ENCODE data around the gene SPINDOC.
A peak's percentile ranks its signal among the peaks of the same experiment; 100 is the strongest.

Gene SPINDOC

DNA sequence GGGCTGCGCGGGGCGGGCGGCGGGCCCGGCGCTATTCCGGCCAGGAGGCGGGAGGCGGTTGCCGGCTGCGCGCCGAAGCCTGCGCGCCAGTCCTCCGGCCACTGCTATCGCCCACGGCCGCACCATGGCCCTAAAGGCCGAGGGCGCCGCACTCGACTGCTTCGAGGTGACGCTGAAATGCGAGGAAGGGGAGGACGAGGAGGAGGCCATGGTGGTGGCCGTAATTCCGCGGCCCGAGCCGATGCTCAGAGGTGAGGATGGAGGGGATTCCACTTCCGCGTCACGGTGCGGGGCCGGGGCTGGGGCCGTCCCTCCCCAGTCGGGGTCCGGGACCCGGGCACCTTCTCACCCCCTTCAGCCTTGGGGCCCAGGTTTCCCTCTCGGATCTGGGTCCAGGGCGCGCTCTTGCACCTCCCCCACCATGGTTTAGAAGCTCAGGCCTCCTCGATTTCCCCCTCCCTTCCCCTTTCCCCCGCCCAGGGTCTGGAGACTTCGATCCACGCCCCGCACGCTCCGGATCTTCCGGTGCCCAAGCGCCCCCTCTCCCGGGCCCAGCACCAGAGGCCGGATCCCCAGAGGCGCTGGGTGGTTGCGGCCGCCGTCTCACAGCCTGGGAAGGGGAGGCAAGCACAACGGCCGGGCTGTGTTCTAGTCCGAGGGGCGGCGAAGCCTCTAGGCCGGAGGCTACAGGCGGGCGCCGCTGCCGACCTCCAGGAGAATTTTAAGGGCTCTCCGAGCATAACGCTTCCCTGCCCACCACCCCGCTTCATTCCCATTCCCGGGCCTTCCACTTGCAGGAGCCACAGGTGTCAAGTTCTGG is 517 bp downstream of the SPINDOC start:
- TF ChIP-seq, protein P1, sequence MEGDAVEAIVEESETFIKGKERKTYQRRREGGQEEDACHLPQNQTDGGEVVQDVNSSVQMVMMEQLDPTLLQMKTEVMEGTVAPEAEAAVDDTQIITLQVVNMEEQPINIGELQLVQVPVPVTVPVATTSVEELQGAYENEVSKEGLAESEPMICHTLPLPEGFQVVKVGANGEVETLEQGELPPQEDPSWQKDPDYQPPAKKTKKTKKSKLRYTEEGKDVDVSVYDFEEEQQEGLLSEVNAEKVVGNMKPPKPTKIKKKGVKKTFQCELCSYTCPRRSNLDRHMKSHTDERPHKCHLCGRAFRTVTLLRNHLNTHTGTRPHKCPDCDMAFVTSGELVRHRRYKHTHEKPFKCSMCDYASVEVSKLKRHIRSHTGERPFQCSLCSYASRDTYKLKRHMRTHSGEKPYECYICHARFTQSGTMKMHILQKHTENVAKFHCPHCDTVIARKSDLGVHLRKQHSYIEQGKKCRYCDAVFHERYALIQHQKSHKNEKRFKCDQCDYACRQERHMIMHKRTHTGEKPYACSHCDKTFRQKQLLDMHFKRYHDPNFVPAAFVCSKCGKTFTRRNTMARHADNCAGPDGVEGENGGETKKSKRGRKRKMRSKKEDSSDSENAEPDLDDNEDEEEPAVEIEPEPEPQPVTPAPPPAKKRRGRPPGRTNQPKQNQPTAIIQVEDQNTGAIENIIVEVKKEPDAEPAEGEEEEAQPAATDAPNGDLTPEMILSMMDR (conservative IDR thresholded peaks at IDR 0.05; ENCODE audit: low read depth, low read length) = no peak
- H3K4me3 ChIP-seq (ENCODE audit: low read length) = peak overlapping the region; percentile 88
- no peak for DNase-seq (ENCODE audit: low read depth)

DNA sequence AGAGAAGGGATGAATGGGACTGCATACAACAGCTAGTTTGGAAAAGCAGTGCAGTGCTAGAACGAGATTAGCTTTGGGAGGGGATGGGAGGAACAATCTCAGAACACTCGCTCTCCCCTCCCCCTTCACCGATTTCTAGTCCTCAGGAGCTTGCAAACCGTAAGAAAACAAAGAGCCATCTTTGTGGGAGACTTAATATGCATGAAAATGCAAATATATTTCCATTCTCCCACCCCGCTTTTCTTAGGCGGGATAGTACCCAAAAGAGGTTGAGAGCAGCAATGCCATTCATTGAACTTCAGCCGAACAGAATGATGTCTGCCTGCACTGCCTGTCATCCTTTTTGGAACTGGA is 1.1 kb downstream of the SPINDOC start:
- TF ChIP-seq, protein P1 (conservative IDR thresholded peaks at IDR 0.05; ENCODE audit: low read depth, low read length) = no peak
- DNase-seq (ENCODE audit: low read depth) = no peak

DNA sequence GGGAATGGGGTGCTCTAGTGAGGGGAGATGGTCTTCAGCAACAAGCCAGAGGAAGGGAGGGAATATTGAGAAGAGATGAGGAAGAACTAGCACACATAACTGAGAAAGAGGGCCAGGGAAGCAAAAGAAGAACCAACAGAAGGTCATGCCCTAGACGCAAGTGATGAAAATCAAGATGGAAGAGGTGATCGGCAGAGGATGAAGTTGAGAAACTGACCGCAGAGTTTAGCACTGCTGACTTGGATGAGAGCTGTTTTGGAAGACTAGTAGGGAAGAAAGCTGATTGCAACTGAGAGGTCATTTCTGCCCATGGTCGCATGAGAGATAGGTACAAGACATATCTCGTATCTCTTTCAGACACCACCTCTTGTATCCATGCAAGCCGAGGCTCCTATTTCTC is 2.9 kb downstream of the SPINDOC start:
- TF ChIP-seq, protein P1 (conservative IDR thresholded peaks at IDR 0.05; ENCODE audit: low read depth, low read length) = no peak
- H3K4me3 ChIP-seq (ENCODE audit: low read length) = no peak overlapping the region
- DNase-seq (ENCODE audit: low read depth) = no peak

More for the DNA sequence above, 1.1 kb downstream of the SPINDOC start:
- H3K4me3 ChIP-seq (ENCODE audit: low read length) = peak overlapping the region; percentile 88

DNA sequence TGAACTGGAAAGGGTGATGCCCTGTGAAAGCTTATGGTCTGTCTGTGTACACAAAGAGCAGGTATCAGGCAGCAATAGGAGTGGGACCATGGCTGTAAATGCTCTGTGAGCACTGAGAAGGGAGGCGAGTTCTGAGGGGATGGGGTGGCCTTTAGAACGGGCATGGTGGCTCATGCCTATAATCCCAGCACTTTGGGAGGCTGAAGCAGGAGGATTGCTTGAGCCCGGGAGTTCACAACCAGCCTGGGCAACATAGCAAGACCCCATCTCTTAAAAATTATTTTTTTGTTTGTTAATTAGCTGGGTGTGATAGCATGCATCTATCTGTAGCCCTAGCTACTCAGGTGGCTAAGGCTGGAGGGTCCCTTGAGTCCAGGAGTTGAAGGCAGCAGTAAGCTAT is 3.5 kb downstream of the SPINDOC start:
- H3K4me3 ChIP-seq (ENCODE audit: low read length) = no peak overlapping the region
- no peak for DNase-seq (ENCODE audit: low read depth)
- TF ChIP-seq, protein P1 (conservative IDR thresholded peaks at IDR 0.05; ENCODE audit: low read depth, low read length) = no peak

DNA sequence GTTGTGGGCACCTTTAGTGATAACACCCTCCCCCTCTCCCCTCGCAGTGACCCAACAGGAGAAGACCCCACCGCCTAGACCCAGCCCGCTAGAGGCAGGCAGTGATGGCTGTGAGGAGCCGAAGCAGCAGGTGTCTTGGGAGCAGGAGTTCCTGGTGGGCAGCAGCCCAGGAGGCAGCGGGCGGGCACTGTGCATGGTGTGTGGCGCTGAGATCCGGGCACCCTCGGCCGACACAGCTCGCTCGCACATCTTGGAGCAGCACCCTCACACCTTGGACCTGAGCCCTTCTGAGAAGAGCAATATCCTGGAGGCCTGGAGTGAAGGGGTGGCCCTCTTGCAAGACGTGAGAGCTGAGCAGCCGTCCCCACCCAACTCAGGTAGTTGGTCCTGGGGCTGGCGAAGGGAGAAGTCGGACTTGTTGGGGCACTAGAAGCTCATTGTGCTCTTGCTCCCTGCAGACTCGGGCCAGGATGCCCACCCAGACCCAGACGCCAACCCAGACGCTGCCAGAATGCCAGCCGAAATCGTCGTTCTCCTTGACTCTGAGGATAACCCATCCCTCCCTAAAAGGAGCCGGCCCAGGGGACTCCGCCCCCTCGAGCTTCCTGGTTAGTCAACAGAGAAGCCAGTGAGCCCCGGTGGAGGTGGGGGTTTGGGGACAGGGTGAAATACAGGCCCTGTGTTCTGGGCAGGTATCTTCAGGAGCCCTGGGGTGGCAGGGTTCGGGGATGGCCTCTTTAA is 4.7 kb downstream of the SPINDOC start:
- DNase-seq (ENCODE audit: low read depth) = no peak
- H3K4me3 ChIP-seq (ENCODE audit: low read length) = no peak overlapping the region
- TF ChIP-seq, protein P1 (conservative IDR thresholded peaks at IDR 0.05; ENCODE audit: low read depth, low read length) = no peak

DNA sequence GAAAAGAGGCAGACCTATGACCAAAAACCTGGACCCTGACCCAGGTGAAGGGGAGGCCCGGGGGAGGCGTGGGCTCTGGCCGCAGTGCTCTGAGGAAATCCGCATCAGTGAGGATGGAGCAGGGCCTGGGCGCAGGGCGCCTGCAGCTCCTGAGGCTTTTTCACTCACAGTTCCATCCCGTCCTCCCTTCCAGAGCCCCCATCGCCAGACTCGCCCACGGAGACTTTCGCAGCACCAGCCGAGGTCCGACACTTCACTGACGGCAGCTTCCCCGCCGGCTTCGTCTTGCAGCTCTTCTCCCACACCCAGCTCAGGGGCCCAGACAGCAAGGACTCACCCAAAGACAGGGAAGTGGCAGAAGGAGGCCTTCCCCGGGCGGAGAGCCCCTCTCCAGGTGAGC is 5.4 kb downstream of the SPINDOC start:
- H3K4me3 ChIP-seq (ENCODE audit: low read length) = no peak overlapping the region
- no peak for DNase-seq (ENCODE audit: low read depth)
- TF ChIP-seq, protein P1 (conservative IDR thresholded peaks at IDR 0.05; ENCODE audit: low read depth, low read length) = no peak

Data from retinal pigment epithelial cell (primary cell).